ENCODE data around the gene CDY2B. TPM values are rescaled to one million over a fixed set of nuclear protein-coding genes. Genes with fewer than 3 reads are reported as not detected.
"Not testable (repeated sequence)": the region's sequence is repeated elsewhere in the genome, so short reads cannot be mapped to it uniquely, and the experiment has no call there.

Gene CDY2B, protein sequence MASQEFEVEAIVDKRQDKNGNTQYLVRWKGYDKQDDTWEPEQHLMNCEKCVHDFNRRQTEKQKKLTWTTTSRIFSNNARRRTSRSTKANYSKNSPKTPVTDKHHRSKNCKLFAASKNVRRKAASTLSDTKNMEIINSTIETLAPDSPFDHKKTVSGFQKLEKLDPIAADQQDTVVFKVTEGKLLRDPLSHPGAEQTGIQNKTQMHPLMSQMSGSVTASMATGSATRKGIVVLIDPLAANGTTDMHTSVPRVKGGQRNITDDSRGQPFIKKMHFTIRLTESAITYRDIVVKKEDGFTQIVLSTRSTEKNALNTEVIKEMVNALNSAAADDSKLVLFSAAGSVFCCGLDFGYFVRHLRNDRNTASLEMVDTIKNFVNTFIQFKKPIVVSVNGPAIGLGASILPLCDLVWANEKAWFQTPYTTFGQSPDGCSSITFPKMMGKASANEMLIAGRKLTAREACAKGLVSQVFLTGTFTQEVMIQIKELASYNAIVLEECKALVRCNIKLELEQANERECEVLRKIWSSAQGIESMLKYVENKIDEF
- polyA plus RNA-seq (2012; rRNA removed) = not detected in 2 replicates
- not detected in 2 replicates for polyA plus RNA-seq (2012; cell fraction: cytosol; rRNA removed)
- not detected in 2 replicates for polyA plus RNA-seq (2012; cell fraction: nucleus; rRNA removed)

DNA sequence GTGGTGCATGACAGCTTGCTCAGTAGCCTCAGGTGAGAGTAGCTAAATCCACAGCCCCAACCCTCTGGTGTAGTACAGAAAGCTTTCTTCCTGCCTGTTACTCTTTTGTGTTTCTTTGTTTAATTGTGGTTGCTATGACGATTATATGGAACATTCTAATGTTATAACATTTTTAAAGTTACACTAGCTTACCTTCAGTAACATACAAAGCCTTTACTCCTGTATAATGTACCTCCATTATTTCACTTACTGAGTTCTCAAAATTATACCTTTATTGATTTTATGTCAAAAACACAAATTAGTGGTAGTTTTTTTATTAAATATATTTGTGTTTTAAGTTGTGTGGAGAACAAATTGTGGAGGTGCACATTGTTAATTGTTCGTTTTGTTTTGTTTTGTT is at the start of gene CDY2B:
Gene CDY2B (minus strand): TSS at position 101 of the 400 bp plus-strand sequence. CDS start 328 bp downstream, outside the sequence.
- DNase-seq; H3K9me2 ChIP-seq; POLR2A ChIA-PET; H3K79me2 ChIP-seq (ENCODE audit: insufficient read depth); CTCF ChIA-PET; H3K9me3 ChIP-seq; H3K4me1 ChIP-seq (ENCODE audit: control insufficient read depth in 1 of 2, insufficient read depth in 2 of 2, low read depth in 1 of 2, low read length in 1 of 2); H2AFZ ChIP-seq (ENCODE audit: low read depth); H3K4me2 ChIP-seq; H3K9ac ChIP-seq; H4K20me1 ChIP-seq (ENCODE audit: insufficient read depth); H3K27ac ChIP-seq (ENCODE audit: low read depth in 2 of 2, low read length in 1 of 2); H3F3A ChIP-seq (replicated peaks; ENCODE audit: insufficient read depth); H3K36me3 ChIP-seq (replicated peaks in 1 of 2; ENCODE audit: control insufficient read depth in 1 of 2, insufficient read depth in 2 of 2, low read length in 1 of 2); H3K4me3 ChIP-seq (ENCODE audit: low read depth in 2 of 2, low read length in 1 of 2); H3K27me3 ChIP-seq (ENCODE audit: insufficient read depth): not testable (repeated sequence)
- WGBS (ENCODE audit: low lambda C conversion rate) = no CpG with 5 or more reads among the region's 2 CpGs

DNA sequence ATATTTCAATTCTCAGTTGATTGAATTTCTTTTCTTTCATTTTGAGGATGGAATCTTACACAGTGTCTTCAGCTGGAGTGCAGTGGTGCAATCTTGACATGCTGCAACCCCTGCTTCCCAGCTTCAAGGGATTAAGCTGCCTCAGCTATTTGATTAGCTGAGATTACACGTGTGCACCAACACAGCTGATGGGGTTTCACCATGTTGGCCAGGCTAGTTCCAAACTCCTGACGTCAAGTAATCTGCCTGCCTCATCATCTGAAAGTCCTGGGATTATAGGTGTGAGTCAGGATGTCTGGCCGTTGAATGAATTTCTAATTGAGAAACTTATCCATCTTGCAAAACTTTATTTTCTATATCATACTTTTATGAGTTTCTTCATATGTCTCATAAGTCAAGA is 28.0 kb upstream of the CDY2B start:
- POLR2A ChIA-PET = not testable (repeated sequence)

DNA sequence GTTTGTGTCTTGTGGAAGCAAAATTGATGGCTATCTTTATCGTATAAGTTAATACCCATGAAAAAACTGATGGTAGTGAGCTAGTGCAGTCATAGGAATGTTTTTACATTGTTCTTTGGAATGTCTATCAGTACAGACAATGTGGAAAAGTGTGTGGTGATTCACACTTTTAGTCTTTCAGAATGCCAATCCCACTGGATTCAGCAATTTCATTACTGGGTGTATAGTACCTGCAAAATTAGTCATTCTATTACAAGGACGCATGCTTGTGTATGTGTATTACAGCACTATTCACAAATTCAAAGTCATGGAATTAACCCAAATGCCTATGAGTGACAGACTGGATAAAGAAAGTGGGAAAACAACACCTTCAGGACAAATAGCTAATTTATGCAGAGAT is 27.3 kb upstream of the CDY2B start:
- no CpG with 5 or more reads among the region's 2 CpGs for WGBS (ENCODE audit: low lambda C conversion rate)
- H3K4me1 ChIP-seq (ENCODE audit: control insufficient read depth in 1 of 2, insufficient read depth in 2 of 2, low read depth in 1 of 2, low read length in 1 of 2); H3K4me2 ChIP-seq; H3F3A ChIP-seq (replicated peaks; ENCODE audit: insufficient read depth); H3K27me3 ChIP-seq (ENCODE audit: insufficient read depth); H3K9me3 ChIP-seq; DNase-seq; H3K4me3 ChIP-seq (ENCODE audit: low read depth in 2 of 2, low read length in 1 of 2); H3K36me3 ChIP-seq (replicated peaks in 1 of 2; ENCODE audit: control insufficient read depth in 1 of 2, insufficient read depth in 2 of 2, low read length in 1 of 2); H3K9me2 ChIP-seq; H3K9ac ChIP-seq; H3K79me2 ChIP-seq (ENCODE audit: insufficient read depth); POLR2A ChIA-PET; H3K27ac ChIP-seq (ENCODE audit: low read depth in 2 of 2, low read length in 1 of 2); H4K20me1 ChIP-seq (ENCODE audit: insufficient read depth); CTCF ChIA-PET; H2AFZ ChIP-seq (ENCODE audit: low read depth): not testable (repeated sequence)

More for the DNA sequence above, 28.0 kb upstream of the CDY2B start:
- H3K27me3 ChIP-seq (ENCODE audit: insufficient read depth); H2AFZ ChIP-seq (ENCODE audit: low read depth); H4K20me1 ChIP-seq (ENCODE audit: insufficient read depth); H3K79me2 ChIP-seq (ENCODE audit: insufficient read depth); H3K4me3 ChIP-seq (ENCODE audit: low read depth in 2 of 2, low read length in 1 of 2); CTCF ChIA-PET; H3K4me1 ChIP-seq (ENCODE audit: control insufficient read depth in 1 of 2, insufficient read depth in 2 of 2, low read depth in 1 of 2, low read length in 1 of 2); H3F3A ChIP-seq (replicated peaks; ENCODE audit: insufficient read depth); H3K9ac ChIP-seq; DNase-seq; H3K9me2 ChIP-seq; H3K36me3 ChIP-seq (replicated peaks in 1 of 2; ENCODE audit: control insufficient read depth in 1 of 2, insufficient read depth in 2 of 2, low read length in 1 of 2); H3K9me3 ChIP-seq; H3K4me2 ChIP-seq; H3K27ac ChIP-seq (ENCODE audit: low read depth in 2 of 2, low read length in 1 of 2): not testable (repeated sequence)
- WGBS (ENCODE audit: low lambda C conversion rate) = no CpG with 5 or more reads among the region's 3 CpGs

DNA sequence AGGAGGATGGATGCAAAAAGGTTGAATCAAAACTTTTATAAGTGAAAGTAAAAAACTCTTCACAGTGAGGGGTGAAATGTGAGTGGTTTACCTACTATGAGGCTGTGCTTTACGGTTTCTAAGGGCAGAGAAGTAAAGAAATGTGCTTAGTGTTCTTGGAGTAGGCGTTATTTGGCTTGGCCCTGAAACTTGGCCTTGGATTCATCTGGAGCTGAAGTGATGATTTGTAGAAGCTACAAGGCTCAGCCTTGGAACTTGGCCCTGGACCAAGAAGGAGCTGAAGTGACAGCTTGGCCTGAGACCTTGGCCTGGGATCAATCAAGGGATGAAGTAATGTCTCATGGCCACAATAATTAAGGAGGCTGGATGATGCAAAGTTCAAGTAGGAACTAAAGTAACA is 1.7 kb upstream of the CDY2B start:
- DNase-seq; H3K79me2 ChIP-seq (ENCODE audit: insufficient read depth); H3K9me3 ChIP-seq; H4K20me1 ChIP-seq (ENCODE audit: insufficient read depth); H3F3A ChIP-seq (replicated peaks; ENCODE audit: insufficient read depth); H3K27ac ChIP-seq (ENCODE audit: low read depth in 2 of 2, low read length in 1 of 2); H3K36me3 ChIP-seq (replicated peaks in 1 of 2; ENCODE audit: control insufficient read depth in 1 of 2, insufficient read depth in 2 of 2, low read length in 1 of 2); H2AFZ ChIP-seq (ENCODE audit: low read depth); H3K4me2 ChIP-seq; H3K4me1 ChIP-seq (ENCODE audit: control insufficient read depth in 1 of 2, insufficient read depth in 2 of 2, low read depth in 1 of 2, low read length in 1 of 2); H3K27me3 ChIP-seq (ENCODE audit: insufficient read depth); H3K9me2 ChIP-seq; H3K9ac ChIP-seq; POLR2A ChIA-PET; H3K4me3 ChIP-seq (ENCODE audit: low read depth in 2 of 2, low read length in 1 of 2); CTCF ChIA-PET: not testable (repeated sequence)
- WGBS (ENCODE audit: low lambda C conversion rate) = no CpG with 5 or more reads among the region's 2 CpGs

DNA sequence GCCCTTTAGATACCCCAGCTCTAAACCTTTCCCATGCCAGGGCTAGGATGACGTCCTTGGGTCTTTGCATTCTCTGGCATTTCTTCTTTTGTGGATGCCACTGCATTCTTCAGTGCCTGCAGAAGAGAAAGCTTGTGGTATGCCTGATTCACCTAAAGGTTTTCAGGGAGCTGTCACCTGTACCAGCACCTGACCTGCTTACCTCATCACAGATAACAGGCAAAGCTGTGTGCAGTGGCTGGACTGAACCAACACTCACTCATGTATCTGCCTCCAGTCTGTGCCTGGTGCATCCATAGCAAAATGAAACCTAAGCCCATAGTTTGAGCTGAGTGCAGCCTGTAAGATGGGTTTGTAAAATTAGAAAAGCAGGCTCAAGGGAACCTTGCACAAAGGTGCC is 3.3 kb downstream of the CDY2B start:
- H3K9ac ChIP-seq; H3K9me2 ChIP-seq; DNase-seq; H3K4me3 ChIP-seq (ENCODE audit: low read depth in 2 of 2, low read length in 1 of 2); H3K9me3 ChIP-seq; H3K4me2 ChIP-seq; H3K79me2 ChIP-seq (ENCODE audit: insufficient read depth); POLR2A ChIA-PET; H4K20me1 ChIP-seq (ENCODE audit: insufficient read depth); H3K4me1 ChIP-seq (ENCODE audit: control insufficient read depth in 1 of 2, insufficient read depth in 2 of 2, low read depth in 1 of 2, low read length in 1 of 2); H3K36me3 ChIP-seq (replicated peaks in 1 of 2; ENCODE audit: control insufficient read depth in 1 of 2, insufficient read depth in 2 of 2, low read length in 1 of 2); CTCF ChIA-PET; H3K27me3 ChIP-seq (ENCODE audit: insufficient read depth); H3K27ac ChIP-seq (ENCODE audit: low read depth in 2 of 2, low read length in 1 of 2); H3F3A ChIP-seq (replicated peaks; ENCODE audit: insufficient read depth); H2AFZ ChIP-seq (ENCODE audit: low read depth): not testable (repeated sequence)
- no CpG with 5 or more reads among the region's 1 CpG for WGBS (ENCODE audit: low lambda C conversion rate)

DNA sequence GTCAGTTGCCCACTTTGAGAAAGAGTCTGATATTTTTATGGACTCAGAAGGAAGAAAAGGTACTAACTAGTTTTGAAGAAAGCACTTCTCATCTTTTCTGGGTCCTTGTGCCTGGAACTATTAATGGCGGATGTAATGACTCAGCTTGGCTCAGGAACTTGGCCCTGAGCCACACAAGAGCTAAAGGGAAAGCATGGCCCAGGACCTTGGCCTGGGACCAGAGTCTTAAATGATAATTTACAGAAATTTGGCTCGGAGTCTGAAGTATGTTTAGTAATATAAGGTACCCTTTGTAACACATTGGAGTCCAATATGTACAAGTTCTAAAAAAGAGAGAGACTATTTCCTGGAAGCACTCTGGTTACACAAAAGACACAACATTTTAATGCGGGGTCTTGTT is 4.6 kb downstream of the CDY2B start:
- H3K4me2 ChIP-seq; H2AFZ ChIP-seq (ENCODE audit: low read depth); H3K27me3 ChIP-seq (ENCODE audit: insufficient read depth); POLR2A ChIA-PET; H3K9me2 ChIP-seq; H3K4me1 ChIP-seq (ENCODE audit: control insufficient read depth in 1 of 2, insufficient read depth in 2 of 2, low read depth in 1 of 2, low read length in 1 of 2); H3K9me3 ChIP-seq; DNase-seq; H3K27ac ChIP-seq (ENCODE audit: low read depth in 2 of 2, low read length in 1 of 2); H3F3A ChIP-seq (replicated peaks; ENCODE audit: insufficient read depth); CTCF ChIA-PET; H3K4me3 ChIP-seq (ENCODE audit: low read depth in 2 of 2, low read length in 1 of 2); H3K79me2 ChIP-seq (ENCODE audit: insufficient read depth); H4K20me1 ChIP-seq (ENCODE audit: insufficient read depth); H3K9ac ChIP-seq; H3K36me3 ChIP-seq (replicated peaks in 1 of 2; ENCODE audit: control insufficient read depth in 1 of 2, insufficient read depth in 2 of 2, low read length in 1 of 2): not testable (repeated sequence)
- no CpG with 5 or more reads among the region's 3 CpGs for WGBS (ENCODE audit: low lambda C conversion rate)
